ENCODE data around the gene INO80E. TPM values are rescaled to one million over a fixed set of nuclear protein-coding genes. Genes with fewer than 3 reads are reported as not detected.
A peak's percentile ranks its signal among the peaks of the same experiment; 100 is the strongest.

INO80E gene
- total RNA-seq, 1 donor from 2014 or later: 28.0 TPM

- DNase-seq (no peak), ATAC-seq (ENCODE audit: poor library complexity) (no peak)
- intact Hi-C loops (cut with DNase I): no loop called here
Observed at GRCh38 chr16:30041841-30042240, 45.8 kb downstream of the INO80E start.

GRCh38 chr16:30046178-30046577, 50.1 kb downstream of the INO80E start:
- ATAC-seq (ENCODE audit: poor library complexity) (no peak), DNase-seq (no peak)
- intact Hi-C loops (cut with DNase I): no loop called here

- ATAC-seq (ENCODE audit: poor library complexity) (no peak), DNase-seq (no peak)
- intact Hi-C loops (cut with DNase I): no loop called here
Observed at GRCh38 chr16:30046588-30046987, 50.5 kb downstream of the INO80E start.

GRCh38 chr16:30049871-30050270, 53.8 kb downstream of the INO80E start:
- intact Hi-C loops (cut with DNase I): no loop called here
- DNase-seq: no peak

GRCh38 chr16:30051518-30051917, 55.5 kb downstream of the INO80E start:
- ATAC-seq (ENCODE audit: poor library complexity): no peak
- DNase-seq: no peak
- intact Hi-C loops (cut with DNase I): no loop called here

More at GRCh38 chr16:30049871-30050270, 53.8 kb downstream of the INO80E start:
- ATAC-seq (ENCODE audit: poor library complexity): no peak

GRCh38 chr16:30052671-30053372, 56.8 kb downstream of the INO80E start:
- ATAC-seq (ENCODE audit: poor library complexity) (peak; percentile 98), DNase-seq (peak; percentile 96)
- intact Hi-C loops (cut with DNase I): no loop called here

- DNase-seq (no peak), ATAC-seq (ENCODE audit: poor library complexity) (no peak)
- intact Hi-C loops (cut with DNase I): no loop called here
Observed at GRCh38 chr16:30053376-30054015, 57.5 kb downstream of the INO80E start.

GRCh38 chr16:30054451-30054850, 58.4 kb downstream of the INO80E start:
- intact Hi-C loops (cut with DNase I): no loop called here
- ATAC-seq (ENCODE audit: poor library complexity) (no peak), DNase-seq (no peak)

- ATAC-seq (ENCODE audit: poor library complexity): no peak
- intact Hi-C loops (cut with DNase I): no loop called here
- no peak for DNase-seq
Observed at GRCh38 chr16:30054959-30055553, 59.0 kb downstream of the INO80E start.

Other genes starting within 250 kb of the INO80E start
- not detected for gene ZG16, start 218.0 kb upstream of the INO80E start, total RNA-seq
- 59.8 TPM for gene KIF22, start 205.5 kb upstream of the INO80E start, total RNA-seq
- gene MAZ, start 189.7 kb upstream of the INO80E start, total RNA-seq: 74.0 TPM
- gene PRRT2, start 184.0 kb upstream of the INO80E start, total RNA-seq: 3.3 TPM
- 14.7 TPM for gene PAGR1, start 180.1 kb upstream of the INO80E start, total RNA-seq
- 45.5 TPM for gene MVP, start 175.8 kb upstream of the INO80E start, total RNA-seq
- 63.0 TPM for gene CDIPT, start 133.0 kb upstream of the INO80E start, total RNA-seq
- gene SEZ6L2, start 96.7 kb upstream of the INO80E start, total RNA-seq: 0.70 TPM
- gene ASPHD1, start 95.8 kb upstream of the INO80E start, total RNA-seq: not detected
- 6.6 TPM for gene KCTD13, start 70.0 kb upstream of the INO80E start, total RNA-seq
- 70.6 TPM for gene TMEM219, start 34.2 kb upstream of the INO80E start, total RNA-seq
- gene TAOK2, start 22.4 kb upstream of the INO80E start, total RNA-seq: 29.7 TPM
- 19.5 TPM for gene HIRIP3, start 624 bp upstream of the INO80E start, total RNA-seq
- gene DOC2A, start 14.8 kb downstream of the INO80E start, total RNA-seq: 0.13 TPM
- gene C16orf92, start 27.0 kb downstream of the INO80E start, total RNA-seq: not detected
- not detected for gene TLCD3B, start 35.0 kb downstream of the INO80E start, total RNA-seq
- gene ALDOA, start 69.5 kb downstream of the INO80E start, total RNA-seq: 3,843 TPM
- gene PPP4C, start 79.8 kb downstream of the INO80E start, total RNA-seq: 33.2 TPM
- gene TBX6, start 95.7 kb downstream of the INO80E start, total RNA-seq: 1.0 TPM
- gene YPEL3, start 100.0 kb downstream of the INO80E start, total RNA-seq: 64.1 TPM
- 2.6 TPM for gene GDPD3, start 117.3 kb downstream of the INO80E start, total RNA-seq
- gene MAPK3, start 127.0 kb downstream of the INO80E start, total RNA-seq: 50.8 TPM
- 8.4 TPM for gene CORO1A, start 187.4 kb downstream of the INO80E start, total RNA-seq
- 48.7 TPM for gene BOLA2B, start 197.4 kb downstream of the INO80E start, total RNA-seq
- gene SLX1A, start 197.6 kb downstream of the INO80E start, total RNA-seq: 16.2 TPM
- gene SULT1A3, start 203.0 kb downstream of the INO80E start, total RNA-seq: 3.3 TPM